ENCODE results near the gene ZNF41.

GRCh38 chrX:47456080-47456479 is 26.9 kb downstream of the ZNF41 start:
- TF ChIP-seq CTCF (IDR thresholded peaks at IDR 0.05; ENCODE audit: insufficient read depth, low read depth, low read length) (no peak), EZH2 (IDR thresholded peaks at IDR 0.05; ENCODE audit: insufficient read depth, low read length) (no peak)

Measured in astrocyte (in vitro differentiated cells and primary cell).